ENCODE results near the gene EVL.

Gene EVL

GRCh38 chr14:100150932-100151587 is 85.8 kb downstream of the EVL start:
- no peaks in the 10 kb centered on the region for H3K36me3 ChIP-seq
- H3K27ac ChIP-seq, result no peak overlapping the region
- no peak for TF ChIP-seq CTCF (IDR thresholded peaks at IDR 0.05)
- DNase-seq, result no peak
- intact Hi-C loops (cut with DNase I; ENCODE audit: low total_unique reads), result no loop called here
- no peak overlapping the region for H3K4me3 ChIP-seq
- H3K9me3 ChIP-seq, result peaks cover 0 to 12% (median 10%) of the 10 kb centered on the region in 3 donors
- peaks cover 0 to 27% of the 10 kb centered on the region in 2 donors for H3K27me3 ChIP-seq
- H3K4me1 ChIP-seq, result peaks cover 0 to 21% (median 0%) of the 10 kb centered on the region in 4 donors

GRCh38 chr14:100152091-100152490 is 86.9 kb downstream of the EVL start:
- H3K9me3 ChIP-seq, result peaks cover 0 to 12% (median 10%) of the 10 kb centered on the region in 3 donors
- intact Hi-C loops (cut with DNase I; ENCODE audit: low total_unique reads), result no loop called here
- no peak for DNase-seq
- peaks cover 0 to 35% of the 10 kb centered on the region in 2 donors for H3K27me3 ChIP-seq
- peaks cover 0 to 26% (median 0%) of the 10 kb centered on the region in 4 donors for H3K4me1 ChIP-seq
- H3K36me3 ChIP-seq, result no peaks in the 10 kb centered on the region
- TF ChIP-seq CTCF (IDR thresholded peaks at IDR 0.05), result no peak
- H3K27ac ChIP-seq, result no peak overlapping the region
- H3K4me3 ChIP-seq, result no peak overlapping the region

GRCh38 chr14:100153560-100153959 is 88.3 kb downstream of the EVL start:
- no peak for TF ChIP-seq CTCF (IDR thresholded peaks at IDR 0.05)
- Histone ChIP-seq H3K4me3 (no peak overlapping the region), H3K27me3 (peaks cover 0 to 47% of the 10 kb centered on the region in 2 donors), H3K9me3 (peaks cover 0 to 12% (median 10%) of the 10 kb centered on the region in 3 donors), H3K36me3 (no peaks in the 10 kb centered on the region), H3K27ac (no peak overlapping the region), H3K4me1 (peaks cover 0 to 33% (median under 1%) of the 10 kb centered on the region in 4 donors)
- no peak for DNase-seq
- intact Hi-C loops (cut with DNase I; ENCODE audit: low total_unique reads), result no loop called here

GRCh38 chr14:100155049-100155621 is 89.9 kb downstream of the EVL start:
- no peaks in the 10 kb centered on the region for H3K36me3 ChIP-seq
- H3K4me3 ChIP-seq, result no peak overlapping the region
- H3K4me1 ChIP-seq, result peaks cover 0 to 39% (median 14%) of the 10 kb centered on the region in 4 donors
- TF ChIP-seq CTCF (IDR thresholded peaks at IDR 0.05), result no peak
- intact Hi-C loops (cut with DNase I; ENCODE audit: low total_unique reads), result no loop called here
- H3K27me3 ChIP-seq, result peaks cover 0 to 57% of the 10 kb centered on the region in 2 donors
- H3K9me3 ChIP-seq, result peaks cover 0 to 12% (median 10%) of the 10 kb centered on the region in 3 donors
- DNase-seq, result no peak
- H3K27ac ChIP-seq, result no peak overlapping the region

- no peak for TF ChIP-seq CTCF (IDR thresholded peaks at IDR 0.05)
- intact Hi-C loops (cut with DNase I; ENCODE audit: low total_unique reads), result no loop called here
- Histone ChIP-seq H3K27me3 (peaks cover 0 to 56% of the 10 kb centered on the region in 2 donors), H3K4me1 (peaks cover 0 to 32% (median 14%) of the 10 kb centered on the region in 4 donors), H3K36me3 (no peaks in the 10 kb centered on the region), H3K27ac (no peak overlapping the region), H3K9me3 (peaks cover 0 to 12% (median 10%) of the 10 kb centered on the region in 3 donors), H3K4me3 (no peak overlapping the region)
- DNase-seq, result no peak
Observed at GRCh38 chr14:100155756-100156616, 90.8 kb downstream of the EVL start.

All from tibial artery (tissue), 4 donors.